Thymus (tissue), 11 donors: ENCODE data around the gene SLC15A1. TPM values are rescaled to one million over a fixed set of nuclear protein-coding genes. Genes with fewer than 3 reads are reported as not detected.

Experiments used
- DNase-seq, 9 donors: peaks; one replicate each; pipeline ENCODE4 v3.0.0-alpha.2; 2013; ENCODE audit warnings: low spot score in 9 of 9, low read depth in 6 of 9, missing footprints in 1 of 9
- H3K27ac ChIP-seq, 2 donors: one replicate each; pipeline ENCODE4 v1.5.1; 2013; ENCODE audit warnings: control low read depth in 1 of 2, low read depth in 1 of 2, low read length in 1 of 2, mild to moderate bottlenecking in 1 of 2, moderate library complexity in 1 of 2
- H3K27me3 ChIP-seq, 2 donors: one replicate each; pipeline ENCODE4 v1.5.1; 2013; ENCODE audit warnings: low read length in 1 of 2; ENCODE audit not compliant: control insufficient read depth in 2 of 2, insufficient read depth in 1 of 2
- H3K36me3 ChIP-seq, 2 donors: one replicate each; pipeline ENCODE4 v1.5.1; 2013; ENCODE audit warnings: low read length in 1 of 2, mild to moderate bottlenecking in 1 of 2, moderate library complexity in 1 of 2; ENCODE audit not compliant: control insufficient read depth in 2 of 2, insufficient read depth in 2 of 2
- H3K4me1 ChIP-seq, 2 donors: one replicate each; pipeline ENCODE4 v1.5.1; 2013; ENCODE audit warnings: low read length in 2 of 2; ENCODE audit not compliant: control insufficient read depth in 2 of 2, insufficient read depth in 2 of 2
- H3K4me3 ChIP-seq, 2 donors: one replicate each; pipeline ENCODE4 v1.5.1; 2013; ENCODE audit warnings: low read length in 2 of 2, control low read depth in 1 of 2, mild to moderate bottlenecking in 1 of 2
- H3K9me3 ChIP-seq, 2 donors: one replicate each; pipeline ENCODE4 v1.5.1; 2013; ENCODE audit warnings: low read length in 1 of 2, mild to moderate bottlenecking in 1 of 2; ENCODE audit not compliant: control insufficient read depth in 2 of 2, insufficient read depth in 1 of 2
- WGBS: extraction: QIAGEN DNeasy Blood & Tissue Kit; methylation state at CpG from one replicate; pipeline ENCODE4 v1.1.7; 2013; 5-methylcytosine and 5-hydroxymethylcytosine counted together
- polyA plus RNA-seq: library from polyadenylated mRNA; stranded (reverse); fragments of 200-250 nt; gene quantifications from one replicate; pipeline ENCODE4 v1.2.3, GENCODE V29; 2013
- total RNA-seq: library from RNA; stranded (reverse); fragments of 120-200 nt; gene quantifications from one replicate; pipeline ENCODE4 v1.2.4, GENCODE V29; 2013
- donor health status: healthy.

SLC15A1 gene
- total and polyA plus RNA-seq, 2 donors: 0.80 to 1.2 TPM

GRCh38 chr13:98668155-98668554 lies 84.3 kb downstream of the SLC15A1 start:
- Histone ChIP-seq H3K36me3 (no peaks in the 10 kb centered on the region), H3K4me1 (no peaks in the 10 kb centered on the region), H3K27me3 (peaks cover 0 to 2% of the 10 kb centered on the region in 2 donors), H3K4me3 (no peak overlapping the region), H3K9me3 (no peaks in the 10 kb centered on the region), H3K27ac (no peak overlapping the region)
- DNase-seq: no peak
- 96% methylated on average over 4 of the region's 4 CpGs for WGBS

DNA sequence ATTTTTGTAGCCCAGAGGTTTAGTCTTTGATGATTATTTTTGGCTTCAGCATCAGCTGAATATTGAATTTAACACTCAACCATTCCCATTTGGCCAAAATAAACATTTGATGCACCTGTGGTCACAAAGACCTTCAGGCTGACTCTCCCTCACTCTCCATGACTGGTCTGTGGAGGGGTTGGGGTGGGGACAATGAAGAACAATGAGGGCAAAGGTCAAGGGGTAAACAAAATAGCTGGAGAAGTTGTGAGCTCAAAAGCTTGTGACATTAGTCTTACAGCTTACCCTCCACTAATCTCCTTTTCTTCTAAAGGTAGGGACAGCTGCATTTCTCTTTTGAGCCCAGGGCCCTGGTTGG lies 86.9 kb downstream of the SLC15A1 start:
- no peak overlapping the region for H3K4me3 ChIP-seq
- no peaks in the 10 kb centered on the region for H3K9me3 ChIP-seq
- H3K27me3 ChIP-seq: peaks cover 0 to 2% of the 10 kb centered on the region in 2 donors
- no peaks in the 10 kb centered on the region for H3K4me1 ChIP-seq
- no peak for DNase-seq
- no peaks in the 10 kb centered on the region for H3K36me3 ChIP-seq
- no peak overlapping the region for H3K27ac ChIP-seq

DNA sequence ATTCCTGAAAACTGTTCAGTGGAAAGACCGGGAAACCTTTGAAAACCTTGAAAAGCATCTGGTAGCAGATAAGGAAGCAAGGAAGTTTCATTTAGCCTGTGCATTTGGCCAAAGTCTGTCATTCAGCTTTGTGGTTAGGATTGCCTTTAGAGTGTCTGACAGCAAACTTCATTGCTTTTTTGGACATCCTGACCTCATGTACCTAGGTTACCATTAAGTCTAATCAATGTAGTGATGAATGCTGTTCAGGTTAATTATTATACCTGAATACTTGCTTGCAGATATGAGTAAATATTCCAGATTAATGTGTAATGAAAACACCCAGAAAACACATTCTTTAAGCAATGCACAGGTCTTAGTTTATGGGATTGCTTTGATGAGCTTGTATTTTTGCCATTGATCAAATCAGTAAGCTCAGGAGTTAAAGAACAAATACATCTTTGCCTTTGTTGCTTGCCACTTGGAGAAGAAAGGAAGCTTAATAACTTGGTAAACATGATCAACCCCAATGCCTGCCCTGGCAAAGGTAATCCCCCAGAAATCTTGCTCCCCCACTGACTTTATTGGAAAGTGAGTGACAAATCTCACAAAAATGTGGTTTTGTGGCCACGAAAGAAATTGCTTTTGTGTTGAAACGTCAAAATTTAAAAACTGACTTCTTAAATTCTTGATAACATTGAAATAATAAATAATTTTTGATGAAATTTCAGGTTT lies 87.4 kb downstream of the SLC15A1 start:
- DNase-seq: no peak
- Histone ChIP-seq H3K27ac (no peak overlapping the region), H3K9me3 (no peaks in the 10 kb centered on the region), H3K27me3 (peaks cover 0 to 2% of the 10 kb centered on the region in 2 donors), H3K36me3 (no peaks in the 10 kb centered on the region), H3K4me1 (no peaks in the 10 kb centered on the region), H3K4me3 (no peak overlapping the region)
- 59% methylated on average over 3 of the region's 3 CpGs for WGBS

DNA sequence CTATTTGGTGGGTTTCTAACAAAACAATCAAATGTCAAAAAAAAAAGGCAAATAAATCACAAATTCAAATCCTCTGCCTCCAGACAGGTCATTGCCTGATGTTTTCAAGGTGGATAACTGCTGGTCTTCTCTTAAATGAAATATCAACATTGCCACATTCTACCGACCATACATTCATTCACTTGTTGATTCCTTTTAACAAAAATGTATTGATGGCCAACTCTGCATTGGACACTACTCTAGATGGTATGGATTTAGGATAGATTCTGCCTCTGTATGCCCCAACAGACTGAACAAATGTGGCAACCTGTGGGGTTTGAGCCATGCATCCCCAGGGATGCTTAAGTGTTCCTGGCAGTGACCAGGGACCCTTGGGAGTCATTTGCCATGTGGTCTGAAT lies 88.0 kb downstream of the SLC15A1 start:
- H3K4me3 ChIP-seq: no peak overlapping the region
- H3K36me3 ChIP-seq: no peaks in the 10 kb centered on the region
- H3K4me1 ChIP-seq: no peaks in the 10 kb centered on the region
- H3K9me3 ChIP-seq: no peaks in the 10 kb centered on the region
- DNase-seq: no peak
- 94% methylated on average over 1 of the region's 1 CpG for WGBS
- H3K27me3 ChIP-seq: peaks cover 0 to 2% of the 10 kb centered on the region in 2 donors
- no peak overlapping the region for H3K27ac ChIP-seq

DNA sequence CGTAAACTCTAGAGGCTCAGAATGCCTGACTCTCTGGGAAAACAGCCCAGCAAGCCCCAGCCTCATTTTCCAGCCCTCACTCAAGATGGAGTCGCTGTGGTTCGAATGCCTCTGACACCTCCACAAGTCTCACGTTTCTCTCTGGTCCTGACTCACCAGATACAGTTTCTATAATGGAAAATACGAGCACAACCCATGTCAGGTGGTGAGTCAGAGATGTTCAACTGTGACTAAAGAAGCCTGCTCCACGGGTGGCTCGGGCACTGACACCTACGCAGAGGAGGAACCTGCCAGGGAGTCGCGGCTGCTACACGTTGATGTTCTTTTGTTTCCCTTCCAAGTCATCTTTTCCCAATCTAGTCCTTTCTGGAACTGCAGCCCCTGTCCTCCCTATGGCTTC lies 88.4 kb downstream of the SLC15A1 start:
- DNase-seq: no peak
- Histone ChIP-seq H3K4me3 (no peak overlapping the region), H3K9me3 (no peaks in the 10 kb centered on the region), H3K27ac (no peak overlapping the region), H3K27me3 (peaks cover 0 to 2% of the 10 kb centered on the region in 2 donors), H3K4me1 (no peaks in the 10 kb centered on the region), H3K36me3 (no peaks in the 10 kb centered on the region)
- 89% methylated on average over 11 of the region's 11 CpGs for WGBS

GRCh38 chr13:98658131-98658530 lies 94.3 kb downstream of the SLC15A1 start:
- Histone ChIP-seq H3K27ac (no peak overlapping the region), H3K4me1 (peaks cover 0 to 3% of the 10 kb centered on the region in 2 donors), H3K36me3 (no peaks in the 10 kb centered on the region), H3K27me3 (peaks cover 0 to 3% of the 10 kb centered on the region in 2 donors), H3K9me3 (no peaks in the 10 kb centered on the region), H3K4me3 (no peak overlapping the region)
- no peak for DNase-seq
- 90% methylated on average over 5 of the region's 5 CpGs for WGBS

- H3K27me3 ChIP-seq: peaks cover 0 to 3% of the 10 kb centered on the region in 2 donors
- no peak overlapping the region for H3K4me3 ChIP-seq
- H3K27ac ChIP-seq: no peak overlapping the region
- H3K9me3 ChIP-seq: no peaks in the 10 kb centered on the region
- no peaks in the 10 kb centered on the region for H3K36me3 ChIP-seq
- DNase-seq: no peak
- 96% methylated on average over 8 of the region's 8 CpGs for WGBS
- peaks cover 0 to 4% of the 10 kb centered on the region in 2 donors for H3K4me1 ChIP-seq
These were observed 94.9 kb downstream of the SLC15A1 start for GRCh38 chr13:98657506-98658085.

- Histone ChIP-seq H3K4me1 (peaks cover 0 to 4% of the 10 kb centered on the region in 2 donors), H3K27me3 (peaks cover 0 to 3% of the 10 kb centered on the region in 2 donors), H3K36me3 (no peaks in the 10 kb centered on the region), H3K4me3 (no peak overlapping the region), H3K27ac (no peak overlapping the region), H3K9me3 (no peaks in the 10 kb centered on the region)
- DNase-seq: no peak
- WGBS: 98% methylated on average over 3 of the region's 3 CpGs
These were observed 96.2 kb downstream of the SLC15A1 start for GRCh38 chr13:98656223-98656622.

DNA sequence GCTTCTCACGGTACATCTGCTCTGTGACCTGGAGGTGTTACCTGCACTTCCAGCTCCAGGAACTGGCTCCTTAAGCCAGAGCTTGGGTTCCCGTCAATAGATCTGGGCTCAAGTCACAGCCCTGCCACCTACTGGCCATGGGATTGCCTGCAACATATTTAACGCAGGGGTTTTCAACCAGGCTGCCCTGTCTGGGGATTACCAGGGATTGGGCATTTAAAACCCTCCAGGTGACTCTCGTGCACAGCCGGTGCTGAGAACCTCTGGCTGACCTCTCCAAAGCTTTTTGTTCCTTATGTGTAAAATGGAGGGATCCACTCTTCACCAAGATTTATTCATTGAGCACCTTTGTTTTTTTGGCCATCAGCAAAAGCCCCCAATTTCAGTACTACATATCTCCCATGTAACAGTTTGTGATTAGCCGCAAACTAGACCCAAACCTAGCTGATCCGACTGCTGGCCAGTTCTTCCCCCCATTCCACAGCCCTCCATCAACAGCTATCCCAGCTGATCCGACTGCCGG lies 98.9 kb downstream of the SLC15A1 start:
- Histone ChIP-seq H3K4me1 (peaks cover 0 to 4% of the 10 kb centered on the region in 2 donors), H3K27ac (no peak overlapping the region), H3K4me3 (no peak overlapping the region), H3K27me3 (peaks cover 0 to 3% of the 10 kb centered on the region in 2 donors), H3K36me3 (no peaks in the 10 kb centered on the region), H3K9me3 (no peaks in the 10 kb centered on the region)
- 41% methylated on average over 9 of the region's 9 CpGs for WGBS
- DNase-seq: peak; percentile 41 to 82 (median 63)
